G401.6 (cell line): ENCODE measurements around the gene PPP2R5E.

Experiments used
- FAIRE-seq: peaks from 2 replicates; lab custom pipeline; 2012; peaks lifted over from hg19 to GRCh38; lab: Jason Lieb, UNC

The PPP2R5E gene

GRCh38 chr14:63517354-63517753 lies 25.8 kb downstream of the PPP2R5E start:
- FAIRE-seq: no peak

- no peak for FAIRE-seq
Measured at GRCh38 chr14:63515240-63515639, 27.9 kb downstream of the PPP2R5E start.

- no peak for FAIRE-seq
Measured at GRCh38 chr14:63513756-63514155, 29.4 kb downstream of the PPP2R5E start.

- FAIRE-seq: no peak
Measured at GRCh38 chr14:63512861-63513260, 30.3 kb downstream of the PPP2R5E start.

DNA sequence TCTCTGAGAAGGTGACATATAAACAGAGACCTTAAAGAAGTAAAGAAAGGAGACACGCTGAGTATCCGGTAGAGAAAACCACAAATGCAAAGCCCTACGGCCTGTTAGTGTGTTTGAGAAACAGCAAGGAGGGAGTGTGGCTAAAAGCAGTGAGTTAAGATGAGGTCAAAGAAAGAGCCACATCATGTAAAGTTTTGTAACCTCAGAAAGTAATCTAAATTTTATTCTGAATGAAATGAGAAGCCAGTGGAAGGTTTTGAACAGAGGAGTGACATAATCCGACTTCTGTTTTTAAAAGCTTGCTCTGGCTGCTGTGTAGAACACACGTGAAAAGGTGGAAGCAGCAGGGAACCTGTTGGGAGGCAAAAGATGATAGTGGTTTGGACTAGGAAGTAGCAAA lies 32.6 kb downstream of the PPP2R5E start:
- FAIRE-seq: no peak

DNA sequence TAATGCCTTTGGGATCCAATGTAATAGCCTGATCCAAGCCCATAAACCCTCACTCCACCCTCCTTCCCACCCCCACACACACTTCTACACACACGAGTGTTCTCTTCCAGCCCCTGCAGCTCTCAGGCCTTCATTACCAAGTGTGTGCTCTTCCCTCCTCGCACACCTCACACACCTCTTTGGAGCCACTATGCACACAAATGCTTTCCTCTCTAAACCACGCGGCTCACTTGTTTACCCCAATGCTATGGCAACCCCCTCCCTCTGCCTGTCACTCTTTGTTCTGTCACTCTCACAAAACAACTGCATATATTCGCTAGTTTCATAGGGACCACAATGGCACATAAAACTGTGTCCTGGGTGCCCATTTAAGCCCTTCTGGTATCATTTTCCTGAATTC lies 35.1 kb downstream of the PPP2R5E start:
- no peak for FAIRE-seq

DNA sequence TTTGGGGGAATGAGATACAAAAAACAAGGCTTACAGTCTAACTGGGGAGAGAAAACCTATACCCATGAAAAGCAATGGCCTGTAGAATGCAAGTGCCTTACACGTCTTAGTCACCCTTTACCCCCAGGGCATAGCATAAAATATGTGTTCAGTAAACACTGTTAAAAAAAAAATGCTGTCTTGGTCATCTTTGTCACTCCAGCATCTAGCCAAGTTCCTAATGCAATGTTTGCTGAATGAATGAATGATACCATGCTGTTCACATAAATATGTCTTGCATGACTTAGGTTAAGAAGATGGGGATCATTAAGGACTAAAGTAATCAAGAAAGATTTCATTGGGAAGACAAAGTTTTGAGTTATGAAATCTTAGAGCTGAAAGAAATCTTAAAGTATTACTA lies 38.5 kb downstream of the PPP2R5E start:
- FAIRE-seq: no peak

- no peak for FAIRE-seq
Measured at GRCh38 chr14:63501429-63501828, 41.7 kb downstream of the PPP2R5E start.

GRCh38 chr14:63499701-63500250 lies 43.4 kb downstream of the PPP2R5E start:
- FAIRE-seq: no peak

DNA sequence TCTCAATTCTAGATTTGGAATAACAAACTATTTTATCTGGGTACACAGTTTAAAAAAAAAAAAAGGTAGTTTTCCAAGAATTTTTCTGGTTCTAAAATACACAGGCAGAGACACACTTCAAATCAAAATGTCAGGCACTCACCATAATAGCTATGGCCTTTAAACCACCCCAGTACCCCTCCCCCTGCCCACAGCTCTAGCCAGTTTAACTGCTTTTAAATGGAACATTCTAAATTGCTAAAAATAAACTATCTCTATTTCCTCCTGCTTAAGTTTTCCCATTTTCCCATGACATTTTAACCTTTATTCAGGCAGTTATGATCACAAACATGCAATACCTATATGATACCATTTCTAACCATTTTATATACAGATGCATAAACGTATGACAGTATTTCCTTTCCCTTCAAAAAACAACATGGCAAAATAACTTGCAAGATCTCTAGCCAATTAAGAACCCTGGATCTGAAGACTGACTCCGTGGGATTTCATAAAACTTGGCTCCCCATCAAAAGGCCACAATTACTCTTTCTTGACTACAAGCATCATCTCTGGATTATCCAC lies 46.3 kb downstream of the PPP2R5E start:
- no peak for FAIRE-seq

- FAIRE-seq: no peak
Measured at GRCh38 chr14:63493246-63493645, 49.9 kb downstream of the PPP2R5E start.

GRCh38 chr14:63492391-63492790 lies 50.8 kb downstream of the PPP2R5E start:
- no peak for FAIRE-seq

GRCh38 chr14:63487724-63488123 lies 55.5 kb downstream of the PPP2R5E start:
- no peak for FAIRE-seq

DNA sequence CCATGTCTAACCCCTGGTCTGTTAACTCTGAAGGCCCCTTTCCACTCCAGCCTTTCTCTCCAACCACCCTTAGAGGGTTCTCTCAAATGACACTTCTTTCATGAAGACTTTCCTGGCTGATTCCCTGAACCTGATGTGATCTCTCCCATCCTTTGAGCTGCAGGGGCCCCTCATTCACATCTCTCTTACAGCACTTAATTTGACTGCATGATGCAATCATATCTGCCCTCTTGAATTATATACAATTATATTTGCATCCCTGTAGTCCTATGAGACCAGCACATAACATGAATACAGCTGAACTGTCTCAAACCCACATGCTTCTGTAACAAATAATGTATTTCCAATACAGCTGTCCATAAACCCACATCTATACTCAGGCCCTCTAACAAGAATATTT lies 56.4 kb downstream of the PPP2R5E start:
- FAIRE-seq: no peak

DNA sequence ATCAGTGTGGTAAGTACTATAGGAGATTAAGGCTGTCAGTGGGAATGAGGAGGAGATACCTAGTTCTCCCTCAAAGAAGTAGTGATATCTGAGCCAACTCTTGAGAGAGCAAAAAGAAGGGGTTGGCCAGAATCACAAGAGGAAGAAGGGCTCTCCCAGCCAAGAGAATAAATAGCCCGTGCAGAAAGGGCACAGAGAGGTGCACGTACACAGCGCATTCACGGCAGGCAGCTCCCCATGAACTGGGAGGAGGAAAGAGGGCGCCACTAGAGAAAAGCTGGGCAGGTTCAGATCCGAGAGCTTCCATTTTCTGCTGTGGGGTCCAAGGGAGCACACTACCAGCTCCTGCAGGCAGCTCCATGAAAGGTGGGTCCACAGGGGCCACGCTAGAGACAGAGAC lies 59.9 kb downstream of the PPP2R5E start:
- FAIRE-seq: no peak

GRCh38 chr14:63480599-63480998 lies 62.6 kb downstream of the PPP2R5E start:
- FAIRE-seq: no peak

GRCh38 chr14:63478437-63478852 lies 64.7 kb downstream of the PPP2R5E start:
- no peak for FAIRE-seq

- FAIRE-seq: no peak
Measured at GRCh38 chr14:63478010-63478409, 65.2 kb downstream of the PPP2R5E start.

GRCh38 chr14:63477556-63477955 lies 65.6 kb downstream of the PPP2R5E start:
- FAIRE-seq: no peak

DNA sequence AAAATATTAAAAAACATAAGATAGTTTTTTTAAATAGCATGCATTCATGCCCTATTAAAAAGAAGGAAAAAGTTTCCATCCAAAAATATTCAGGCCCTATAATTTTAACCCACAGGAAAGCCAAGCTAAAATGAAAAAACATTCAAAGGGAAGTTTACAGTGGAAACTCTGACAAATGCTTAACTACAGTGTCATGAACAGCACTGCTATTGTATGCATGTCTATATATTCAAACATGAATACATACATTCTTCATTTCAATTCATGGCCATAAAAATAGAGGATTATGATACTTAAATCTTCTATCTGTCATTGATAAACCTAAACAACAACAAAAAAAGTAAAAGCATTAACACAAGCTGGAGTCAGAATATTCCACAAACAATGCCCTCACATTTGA lies 67.4 kb downstream of the PPP2R5E start:
- FAIRE-seq: no peak

- FAIRE-seq: no peak
Measured at GRCh38 chr14:63474844-63475243, 68.3 kb downstream of the PPP2R5E start.

DNA sequence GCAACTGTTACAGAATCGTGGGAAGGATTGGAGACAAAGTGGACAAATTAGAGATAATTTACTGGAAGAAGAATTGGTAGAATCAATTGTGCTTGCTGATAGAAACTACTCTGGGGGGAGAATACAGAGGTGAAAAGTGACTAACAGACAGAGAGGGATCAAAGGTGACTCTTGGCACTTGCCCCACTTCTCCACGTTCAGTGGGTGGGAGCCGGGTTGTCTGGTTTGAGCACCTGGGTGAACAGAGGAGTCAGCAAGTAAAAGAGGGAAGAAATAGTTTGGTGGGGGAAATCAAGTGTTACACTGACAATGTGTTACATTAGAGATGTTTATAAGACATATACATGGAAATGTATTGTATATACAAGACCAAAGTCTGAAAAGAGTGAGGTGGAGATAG lies 69.1 kb downstream of the PPP2R5E start:
- no peak for FAIRE-seq

GRCh38 chr14:63472986-63473788 lies 70.0 kb downstream of the PPP2R5E start:
- no peak for FAIRE-seq
